HUDEP-2 (cell line): ENCODE data around the gene HYKK.
"Not testable (repeated sequence)": the region's sequence is repeated elsewhere in the genome, so short reads cannot be mapped to it uniquely, and the experiment has no call there.

Source experiments
- DNase-seq, 76 experiments: peaks; one replicate each; lab custom pipeline; 2025; ENCODE audit not compliant: unreplicated experiment in 76 of 76; lab: John Stamatoyannopoulos, UW

The HYKK gene

DNA sequence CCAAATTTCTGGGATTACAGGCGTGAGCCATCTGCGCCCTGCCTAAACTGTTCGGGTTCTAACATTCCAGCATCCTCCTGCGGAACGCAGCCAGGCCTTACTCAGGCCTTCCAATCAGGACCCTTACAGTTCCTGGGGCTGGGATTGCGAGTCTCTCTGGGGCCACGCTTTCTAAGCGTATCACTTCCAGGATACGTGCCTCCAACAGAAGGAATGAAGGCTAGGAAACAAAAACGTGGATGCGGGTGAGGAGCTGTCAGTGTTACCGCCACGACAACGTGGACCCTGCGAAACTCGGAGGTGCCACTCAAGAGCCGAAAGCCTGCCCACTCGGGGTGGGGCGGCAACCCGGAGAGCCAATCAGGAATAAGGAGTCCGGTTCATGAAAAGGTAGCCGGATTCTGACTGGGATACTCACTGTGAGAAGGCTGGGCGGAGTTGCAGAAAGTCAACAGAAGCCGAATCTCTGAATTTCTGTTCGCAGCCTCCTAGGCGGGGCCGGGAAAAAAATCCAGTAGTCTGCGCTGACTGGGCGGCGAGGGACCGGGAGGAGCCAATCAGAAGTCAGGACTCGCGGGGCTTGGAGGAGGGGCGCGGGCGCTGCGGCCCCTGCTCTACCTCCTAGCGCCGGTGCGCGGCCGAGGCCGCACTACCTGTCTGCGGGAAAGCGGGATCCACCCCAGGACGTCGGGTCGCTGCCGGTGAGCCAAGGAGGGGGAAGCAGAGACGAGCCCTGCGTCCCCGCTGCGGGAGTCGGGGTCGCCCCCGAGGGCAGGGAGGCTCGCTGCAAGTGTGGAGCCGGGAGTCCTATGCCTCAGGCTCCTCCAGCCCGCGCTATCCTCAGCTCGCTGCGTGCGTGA is at the start of gene HYKK:
TSS of gene HYKK (plus strand) at position 607 of the 860 bp plus-strand sequence. CDS start 5,512 bp downstream, outside the sequence.
- DNase-seq, result peak in 72 of 76 experiments; percentile 5 to 80 (median 56)

- DNase-seq, result no peak
Observed at GRCh38 chr15:78460737-78461136, 46.6 kb upstream of the HYKK start.

DNA sequence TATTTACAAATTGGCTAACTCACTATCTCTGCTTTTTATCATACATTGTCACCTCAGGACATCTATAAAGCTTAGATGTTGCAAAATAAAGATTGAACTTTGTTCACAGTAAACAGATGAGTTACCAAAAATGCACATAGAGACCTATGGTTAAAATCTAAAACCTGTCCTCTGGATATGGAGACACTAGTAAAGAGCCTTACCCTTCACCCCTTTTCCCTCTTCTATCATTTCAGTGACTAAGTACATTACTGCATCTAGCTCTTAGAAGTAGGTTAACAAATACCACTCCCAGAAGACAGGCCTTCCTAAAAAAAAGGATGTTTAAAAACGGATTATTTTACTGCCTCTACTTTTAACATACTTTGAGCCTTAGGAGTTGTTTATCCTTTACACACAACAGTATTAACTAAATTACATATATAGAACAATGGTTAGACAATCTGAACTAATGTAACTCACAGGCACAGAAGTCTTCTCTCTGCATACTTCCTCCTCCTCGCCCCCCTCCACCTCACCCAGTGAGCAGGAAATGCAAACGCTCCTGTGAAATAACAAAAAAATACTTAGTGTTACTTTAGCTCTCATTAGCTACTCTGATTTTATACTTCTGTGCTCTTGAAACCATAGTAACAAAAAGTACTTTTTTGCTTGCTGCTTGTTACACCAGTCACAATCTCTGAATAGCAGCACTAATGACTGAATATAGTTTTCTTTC is 46.0 kb upstream of the HYKK start:
- no peak for DNase-seq

- no peak for DNase-seq
Observed at GRCh38 chr15:78469031-78469430, 38.3 kb upstream of the HYKK start.

DNA sequence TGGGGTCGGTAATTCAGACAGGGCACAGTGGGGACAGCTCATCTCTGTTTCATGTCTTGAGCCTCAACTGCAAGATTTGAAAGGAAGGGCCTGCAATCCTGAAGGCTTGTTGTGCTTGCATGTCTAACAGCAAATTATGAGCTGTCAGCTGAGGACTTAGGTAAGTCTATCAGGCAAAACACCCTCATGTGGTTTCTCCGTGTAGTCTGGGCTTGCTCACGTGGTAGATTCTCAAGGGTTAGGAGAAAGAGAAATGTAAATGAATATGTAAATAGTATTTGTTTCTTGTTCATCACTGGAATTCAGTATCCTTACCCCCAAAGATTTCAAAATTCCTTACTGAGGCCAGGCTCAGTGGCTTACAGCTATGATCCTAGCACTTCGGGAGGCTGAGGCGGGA is 30.1 kb upstream of the HYKK start:
- DNase-seq, result no peak

- DNase-seq, result no peak
Observed at GRCh38 chr15:78479650-78480049, 27.7 kb upstream of the HYKK start.

DNA sequence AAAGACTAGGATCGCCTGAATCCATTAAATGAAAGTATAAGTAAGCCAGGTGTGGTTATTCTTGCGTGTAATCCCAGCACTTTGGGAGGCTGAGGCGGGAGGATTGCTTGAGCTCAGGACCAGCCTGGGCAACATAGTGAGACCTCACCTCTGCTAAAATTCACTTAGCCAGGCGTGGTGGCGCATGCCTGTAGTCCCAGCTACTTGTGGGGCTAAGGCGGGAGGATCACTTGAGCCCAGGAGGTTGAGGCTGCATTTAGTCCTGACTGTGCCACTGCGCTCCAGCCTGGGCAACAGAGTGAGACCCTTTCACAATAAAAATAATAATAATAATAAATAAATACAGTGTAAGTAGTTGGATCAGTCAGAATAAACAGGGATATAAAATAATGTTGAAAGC is 25.5 kb upstream of the HYKK start:
- no peak for DNase-seq

GRCh38 chr15:78492872-78493271 is 14.5 kb upstream of the HYKK start:
- DNase-seq, result peak in 6 of 76 experiments; percentile 0 to 45 (median 18)

GRCh38 chr15:78501857-78502256 is 5.5 kb upstream of the HYKK start:
- DNase-seq, result no peak

DNA sequence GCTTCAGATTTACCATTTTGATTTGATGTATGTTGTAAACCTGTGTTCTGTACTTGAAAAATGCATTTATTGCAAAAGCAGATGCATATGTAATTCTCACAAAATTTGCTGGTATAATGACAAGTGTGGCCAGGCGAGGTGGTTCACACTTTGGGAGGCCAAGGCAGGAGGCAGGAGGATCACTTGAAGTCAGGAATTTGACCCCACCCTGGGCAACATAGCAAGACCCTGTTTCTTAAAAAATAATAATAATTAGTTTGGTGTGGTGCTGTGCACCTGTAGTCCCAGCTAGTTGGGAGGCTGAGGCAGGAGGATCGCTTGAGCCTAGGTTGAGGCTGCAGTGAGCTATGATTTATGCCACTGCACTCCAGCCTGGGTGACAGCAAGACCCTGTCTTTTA is 4.7 kb upstream of the HYKK start:
- no peak for DNase-seq

DNA sequence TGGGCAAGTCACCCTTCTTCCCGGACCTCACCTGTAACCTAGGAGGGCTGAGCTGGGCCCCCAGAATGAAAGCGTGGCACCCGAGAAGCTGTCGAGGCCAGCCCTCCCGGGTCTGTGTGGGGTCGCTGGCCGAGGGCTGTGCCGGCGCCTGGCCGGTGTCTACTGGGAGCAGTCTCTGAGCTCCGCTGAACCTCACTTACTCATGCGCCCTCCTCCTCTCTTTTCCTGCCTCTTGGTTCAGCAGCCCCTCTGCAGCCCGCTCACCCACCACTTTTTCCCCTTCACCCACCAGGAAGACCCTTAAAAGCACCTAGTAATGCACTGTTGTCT is 419 bp downstream of the HYKK start:
- no peak for DNase-seq

DNA sequence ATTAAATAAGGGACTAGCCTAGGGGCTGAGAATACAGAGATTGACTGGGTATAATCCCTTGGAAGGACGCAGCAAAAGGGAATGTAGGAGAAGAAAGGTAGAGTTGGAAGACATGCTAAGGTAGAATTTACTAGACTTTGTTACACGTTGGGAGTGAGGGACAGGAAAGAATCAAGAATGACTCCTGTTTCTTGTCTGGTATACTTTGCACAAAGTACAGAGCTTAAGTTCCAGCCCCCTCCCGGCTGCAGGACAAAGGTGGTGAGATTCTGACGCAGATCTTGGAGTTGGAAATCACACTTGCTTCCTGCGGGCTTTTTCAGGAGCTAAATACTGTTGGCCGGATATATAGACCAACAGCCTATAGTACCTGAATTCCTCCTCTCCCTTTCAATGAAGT is 895 bp downstream of the HYKK start:
- no peak for DNase-seq

GRCh38 chr15:78509726-78510312 is 2.4 kb downstream of the HYKK start:
- no peak for DNase-seq

GRCh38 chr15:78520035-78520434 is 12.7 kb downstream of the HYKK start:
- not testable (repeated sequence) for DNase-seq

DNA sequence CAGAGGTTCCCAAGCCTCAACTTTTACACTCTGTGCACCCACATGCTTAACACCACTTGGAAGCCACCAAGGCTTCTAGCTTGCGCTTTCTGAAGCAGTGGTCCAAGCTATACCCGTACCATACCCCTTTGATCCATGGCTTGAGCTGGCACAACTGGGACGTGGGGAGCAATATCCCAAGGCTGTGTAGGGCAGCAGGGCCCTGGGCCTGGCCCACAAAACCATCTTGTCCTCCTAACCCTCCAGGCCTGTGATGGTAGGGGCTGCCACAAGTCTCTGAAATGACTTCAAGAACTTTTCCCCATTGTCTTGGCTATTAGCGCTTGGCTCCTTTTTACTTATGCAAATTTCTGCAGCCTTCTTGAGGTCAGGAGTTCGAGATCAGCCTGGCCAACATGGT is 16.9 kb downstream of the HYKK start:
- no peak for DNase-seq

GRCh38 chr15:78527325-78527724 is 19.9 kb downstream of the HYKK start:
- DNase-seq, result no peak

DNA sequence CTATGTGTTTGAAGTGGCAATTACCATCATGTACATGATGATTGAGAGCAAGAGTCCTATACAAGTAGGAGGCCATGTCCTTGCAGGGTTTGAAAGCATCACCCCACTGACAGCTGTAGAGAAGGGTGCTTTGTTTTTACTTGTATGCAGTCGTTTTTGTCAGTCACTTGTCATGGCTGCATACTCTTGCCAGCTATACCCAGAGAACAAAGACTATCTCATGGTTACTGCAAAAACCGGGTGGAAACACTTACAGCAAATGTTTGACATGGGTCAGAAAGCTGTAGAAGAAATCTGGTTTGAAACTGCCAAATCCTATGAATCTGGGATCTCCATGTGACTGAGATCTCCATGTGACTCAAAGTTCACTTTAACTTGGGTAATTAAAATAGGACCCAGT is 26.0 kb downstream of the HYKK start:
- no peak for DNase-seq

DNA sequence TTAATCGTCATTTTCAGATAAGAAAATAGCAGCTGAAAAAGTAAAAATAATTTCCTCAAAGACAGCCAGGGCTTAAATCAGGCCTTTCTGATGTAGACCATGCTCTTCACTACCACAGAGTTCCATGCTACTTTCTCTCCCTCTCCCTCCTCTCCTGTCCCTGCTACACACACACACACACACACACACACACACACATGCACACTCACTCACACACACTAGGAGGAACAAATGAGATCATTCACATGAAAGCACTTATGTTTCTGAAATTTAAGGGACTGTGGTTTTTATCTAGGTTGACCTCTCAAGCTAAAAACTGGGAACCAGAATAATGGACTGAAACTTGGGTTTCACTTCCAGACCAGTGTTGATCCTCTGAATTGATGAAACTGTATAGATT is 28.8 kb downstream of the HYKK start:
- DNase-seq, result no peak

- no peak for DNase-seq
Observed at GRCh38 chr15:78537266-78537905, 30.0 kb downstream of the HYKK start.

GRCh38 chr15:78538358-78538757 is 31.0 kb downstream of the HYKK start:
- no peak for DNase-seq

- peak in 2 of 76 experiments; percentile 26 to 42 for DNase-seq
Observed at GRCh38 chr15:78539464-78540140, 32.2 kb downstream of the HYKK start.
